DMS53 (cell line): Measurements from ENCODE around the gene LCA5L.
A peak's percentile ranks its signal among the peaks of the same experiment; 100 is the strongest.

ENCODE experiments used
- DNase-seq: peaks from one replicate; lab custom pipeline; 2025; lab: John Stamatoyannopoulos, UW

The LCA5L gene

GRCh38 chr21:39445321-39446269 lies at the start of gene LCA5L:
Gene LCA5L (minus strand): TSS chr21:39445778. CDS start chr21:39428493, 17,285 bp downstream.
- peak; percentile 92 for DNase-seq

- DNase-seq = no peak
Observed at GRCh38 chr21:39489380-39489924, 43.9 kb upstream of the LCA5L start.

GRCh38 chr21:39484711-39485276 lies 39.2 kb upstream of the LCA5L start:
- no peak for DNase-seq

- DNase-seq = no peak
Observed at GRCh38 chr21:39483917-39484316, 38.3 kb upstream of the LCA5L start.

- DNase-seq = no peak
Observed at GRCh38 chr21:39481886-39482285, 36.3 kb upstream of the LCA5L start.

- DNase-seq = no peak
Observed at GRCh38 chr21:39480271-39480670, 34.7 kb upstream of the LCA5L start.

- DNase-seq = no peak
Observed at GRCh38 chr21:39479814-39480182, 34.2 kb upstream of the LCA5L start.

GRCh38 chr21:39479164-39479813 lies 33.7 kb upstream of the LCA5L start:
- no peak for DNase-seq

GRCh38 chr21:39474611-39475010 lies 29.0 kb upstream of the LCA5L start:
- DNase-seq = no peak

- DNase-seq = no peak
Observed at GRCh38 chr21:39472786-39473185, 27.2 kb upstream of the LCA5L start.

- DNase-seq = no peak
Observed at GRCh38 chr21:39471598-39471997, 26.0 kb upstream of the LCA5L start.

- no peak for DNase-seq
Observed at GRCh38 chr21:39468559-39468958, 23.0 kb upstream of the LCA5L start.

- no peak for DNase-seq
Observed at GRCh38 chr21:39467746-39468145, 22.2 kb upstream of the LCA5L start.

GRCh38 chr21:39466584-39466983 lies 21.0 kb upstream of the LCA5L start:
- no peak for DNase-seq

- DNase-seq = no peak
Observed at GRCh38 chr21:39463308-39463707, 17.7 kb upstream of the LCA5L start.

GRCh38 chr21:39461419-39461818 lies 15.8 kb upstream of the LCA5L start:
- DNase-seq = peak; percentile 5

GRCh38 chr21:39456665-39457064 lies 11.1 kb upstream of the LCA5L start:
- DNase-seq = peak; percentile 22

GRCh38 chr21:39454949-39455668 lies 9.5 kb upstream of the LCA5L start:
- no peak for DNase-seq

GRCh38 chr21:39453571-39454179 lies 8.1 kb upstream of the LCA5L start:
- no peak for DNase-seq

- no peak for DNase-seq
Observed at GRCh38 chr21:39452970-39453342, 7.4 kb upstream of the LCA5L start.

- peak; percentile 37 for DNase-seq
Observed at GRCh38 chr21:39452207-39452969, 6.8 kb upstream of the LCA5L start.
